GM23248 (cell line): Measurements from ENCODE around the gene KIF11. TPM values are rescaled to one million over a fixed set of nuclear protein-coding genes. Genes with fewer than 3 reads are reported as not detected.

Experiments used
- DNase-seq: peaks from one replicate; pipeline ENCODE4 v3.0.0-alpha.2; 2015
- H2AFZ ChIP-seq: fragments of 200-600 bp; sonication (generic); 2 replicates; pipeline ENCODE4 v1.6.1; 2016; ENCODE audit warnings: antibody characterized with exemption
- H3F3A ChIP-seq: fragments of 200-600 bp; sonication (generic); 2 replicates; pipeline ENCODE4 v1.6.1; 2016; ENCODE audit warnings: mild to moderate bottlenecking, antibody characterized with exemption, mixed run types; ENCODE audit not compliant: insufficient read depth
- H3K27ac ChIP-seq: fragments of 200-600 bp; sonication (generic); 2 replicates; pipeline ENCODE4 v1.5.1; 2016; ENCODE audit warnings: mild to moderate bottlenecking
- H3K27me3 ChIP-seq: fragments of 200-600 bp; sonication (generic); replicated peaks from 2 replicates; pipeline ENCODE4 v1.6.1; 2016; ENCODE audit warnings: mild to moderate bottlenecking; ENCODE audit not compliant: insufficient read depth
- H3K36me3 ChIP-seq: fragments of 200-600 bp; sonication (generic); 2 replicates; pipeline ENCODE4 v1.6.1; 2016; ENCODE audit warnings: low read depth, mild to moderate bottlenecking
- H3K4me1 ChIP-seq: fragments of 200-600 bp; sonication (generic); 2 replicates; pipeline ENCODE4 v1.6.1; 2016; ENCODE audit warnings: mild to moderate bottlenecking; ENCODE audit not compliant: insufficient read depth
- H3K4me2 ChIP-seq: fragments of 200-600 bp; sonication (generic); one replicate; pipeline ENCODE4 v1.6.1; 2016; ENCODE audit warnings: mild to moderate bottlenecking; ENCODE audit not compliant: unreplicated experiment
- H3K4me3 ChIP-seq: fragments of 200-600 bp; sonication (generic); 2 replicates; pipeline ENCODE4 v1.5.1; 2016; ENCODE audit warnings: mild to moderate bottlenecking
- H3K79me2 ChIP-seq: fragments of 200-600 bp; sonication (generic); 2 replicates; pipeline ENCODE4 v1.6.1; 2016; ENCODE audit warnings: mild to moderate bottlenecking; ENCODE audit not compliant: insufficient read depth
- H3K9ac ChIP-seq: fragments of 200-600 bp; sonication (generic); 2 replicates; pipeline ENCODE4 v1.6.1; 2016; ENCODE audit warnings: mild to moderate bottlenecking
- H3K9me2 ChIP-seq: fragments of 200-600 bp; sonication (generic); 2 replicates; pipeline ENCODE4 v1.6.1; 2016; ENCODE audit warnings: mixed run types, mild to moderate bottlenecking, moderate library complexity; ENCODE audit not compliant: insufficient read depth
- H3K9me3 ChIP-seq: fragments of 200-600 bp; sonication (generic); one replicate; pipeline ENCODE4 v1.6.1; 2017; ENCODE audit warnings: low read depth
- H4K20me1 ChIP-seq: fragments of 200-600 bp; sonication (generic); 2 replicates; pipeline ENCODE4 v1.6.0; 2016; ENCODE audit not compliant: insufficient read depth
- EZH2 ChIP-seq: fragments of 200-600 bp; sonication (generic); IDR thresholded peaks from 2 replicates; pipeline ENCODE4 v1.6.1; 2018; ENCODE audit warnings: antibody characterized with exemption, mild to moderate bottlenecking; ENCODE audit not compliant: insufficient read depth, poor library complexity, severe bottlenecking
- EZH2phosphoT487 ChIP-seq: fragments of 200-600 bp; sonication (generic); IDR thresholded peaks from 2 replicates; pipeline ENCODE4 v1.6.1; 2018; ENCODE audit warnings: antibody characterized with exemption, moderate library complexity, mild to moderate bottlenecking, low read depth; ENCODE audit not compliant: insufficient read depth
- WGBS, 2 experiments: methylation state at CpG; one replicate each; pipeline ENCODE4 v1.1.6; 2015 to 2017; ENCODE audit warnings: low lambda C conversion rate in 2 of 2, low coverage in 1 of 2; ENCODE audit errors: missing lambda C conversion rate in 2 of 2; 5-methylcytosine and 5-hydroxymethylcytosine counted together
- in situ Hi-C: fragments of 300-500 bp; cut with MboI; formaldehyde crosslinking; loops from 2 replicates; pipeline ENCODE4 v1.15.0; 2020
- polyA plus RNA-seq: library from polyadenylated mRNA; unstranded; fragments of >200 nt; fragmentation: Nextera tagmentation; extraction: Ambion mirVana; gene quantifications from 2 replicates; pipeline ENCODE4 v1.2.1, GENCODE V29; 2016
- total RNA-seq: library from RNA; depleted of rRNA; stranded (reverse); fragments of >200 nt; shearing (Covaris generic); gene quantifications from 2 replicates; pipeline ENCODE4 v1.2.3, GENCODE V29; 2014

The KIF11 gene
- total and polyA plus RNA-seq, 2 experiments from 2014 or later = 10.8 to 16.2 TPM

DNA sequence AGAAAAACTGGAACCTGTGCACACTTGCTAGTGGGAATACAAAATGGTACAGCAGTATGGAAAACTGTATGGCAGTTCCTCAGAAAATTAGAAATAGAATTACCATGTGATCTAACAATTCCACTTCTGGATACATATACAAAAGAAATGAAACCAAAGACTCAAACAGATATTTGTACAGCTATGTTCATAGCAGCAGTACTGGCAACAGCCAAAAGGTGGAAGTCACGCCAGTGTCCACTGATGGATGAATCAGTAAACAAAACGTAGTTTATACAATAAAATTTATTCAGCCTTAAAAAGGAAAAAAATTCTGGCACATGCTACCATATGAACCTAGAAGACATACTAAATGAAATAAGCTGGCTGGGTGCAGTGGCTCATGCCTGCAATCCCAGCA lies 42.0 kb upstream of the KIF11 start:
- Histone ChIP-seq H3K9me3 (peaks cover 3% of the 10 kb centered on the region), H3K4me3 (no peak overlapping the region), H3F3A (no peaks in the 10 kb centered on the region), H3K4me2 (no peak overlapping the region), H2AFZ (no peak overlapping the region), H3K36me3 (peaks cover 12% of the 10 kb centered on the region; the same call in 1 of the 2 replicates), H3K27ac (no peak overlapping the region), H3K79me2 (peaks cover 80% of the 10 kb centered on the region), H4K20me1 (0 out of 2 replicates have a peak, but pooled peaks cover 6% of the 10 kb centered on the region), H3K9ac (no peak overlapping the region), H3K9me2 (no peaks in the 10 kb centered on the region), H3K4me1 (no peaks in the 10 kb centered on the region), H3K27me3 (no peaks in the 10 kb centered on the region)
- peak; percentile 2 for DNase-seq
- WGBS, 2 experiments = 64 to 78% methylated on average over 2 of the region's 2 CpGs
- in situ Hi-C loops = no loop called here
- no peak for TF ChIP-seq EZH2
- no peak for TF ChIP-seq EZH2phosphoT487

DNA sequence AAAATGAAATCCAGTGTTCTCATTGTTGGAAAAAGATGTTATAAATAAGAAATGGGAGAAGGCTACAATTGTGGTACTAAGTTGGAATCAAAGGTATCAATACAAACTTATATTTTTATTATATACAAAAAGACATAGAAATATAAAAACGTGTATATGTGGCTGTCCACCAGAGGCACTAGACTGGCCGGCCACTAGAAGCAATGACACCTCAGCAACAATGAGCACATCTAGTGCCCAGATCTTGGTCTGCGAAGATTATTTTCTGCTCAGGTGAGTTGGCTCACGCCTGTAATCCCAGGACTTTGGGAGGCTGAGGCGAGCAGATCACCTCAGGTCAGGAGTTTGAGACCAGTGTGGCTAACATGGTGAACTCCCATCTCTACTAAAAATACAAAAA lies 40.6 kb upstream of the KIF11 start:
- H3F3A ChIP-seq = no peaks in the 10 kb centered on the region
- H3K27ac ChIP-seq = no peak overlapping the region
- no peaks in the 10 kb centered on the region for H4K20me1 ChIP-seq
- in situ Hi-C loops = no loop called here
- H2AFZ ChIP-seq = no peak overlapping the region
- H3K4me3 ChIP-seq = no peak overlapping the region
- no peak overlapping the region for H3K4me2 ChIP-seq
- H3K9ac ChIP-seq = no peak overlapping the region
- DNase-seq = no peak
- H3K9me2 ChIP-seq = no peaks in the 10 kb centered on the region
- TF ChIP-seq EZH2phosphoT487 = no peak
- TF ChIP-seq EZH2 = no peak
- no peaks in the 10 kb centered on the region for H3K4me1 ChIP-seq
- no peaks in the 10 kb centered on the region for H3K27me3 ChIP-seq
- 86 to 91% methylated on average over 5 of the region's 5 CpGs for WGBS, 2 experiments
- H3K36me3 ChIP-seq = peaks cover 12% of the 10 kb centered on the region; the same call in 1 of the 2 replicates
- peaks cover 70% of the 10 kb centered on the region for H3K79me2 ChIP-seq
- H3K9me3 ChIP-seq = peaks cover 3% of the 10 kb centered on the region

DNA sequence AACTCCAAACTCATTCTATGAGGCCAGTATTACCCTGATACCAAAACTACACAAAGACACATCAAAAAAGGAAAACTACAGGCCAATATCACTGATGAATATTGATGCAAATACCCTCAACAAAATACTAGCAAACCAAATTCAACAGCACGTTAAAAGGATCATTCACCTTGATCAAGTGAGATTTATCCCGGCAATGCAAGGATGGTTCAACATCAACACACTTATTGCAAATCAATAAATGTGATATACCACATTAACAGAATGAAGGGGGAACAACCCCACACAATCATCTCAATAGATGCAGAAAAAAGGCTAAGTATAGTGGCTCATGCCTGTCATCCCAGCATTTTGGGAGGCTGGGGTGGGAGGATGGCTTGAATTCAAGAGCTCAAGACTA lies 39.0 kb upstream of the KIF11 start:
- no peaks in the 10 kb centered on the region for H4K20me1 ChIP-seq
- no peak overlapping the region for H3K27ac ChIP-seq
- H3K9me2 ChIP-seq = no peaks in the 10 kb centered on the region
- peaks cover 19% of the 10 kb centered on the region; the same call in 1 of the 2 replicates for H3K36me3 ChIP-seq
- in situ Hi-C loops = no loop called here
- H3K9me3 ChIP-seq = peaks cover 3% of the 10 kb centered on the region
- no peaks in the 10 kb centered on the region for H3F3A ChIP-seq
- no peak overlapping the region for H2AFZ ChIP-seq
- DNase-seq = no peak
- H3K4me1 ChIP-seq = no peaks in the 10 kb centered on the region
- no peak overlapping the region for H3K4me3 ChIP-seq
- no peak overlapping the region for H3K9ac ChIP-seq
- H3K79me2 ChIP-seq = peaks cover 67% of the 10 kb centered on the region
- 95 to 97% methylated on average over 2 of the region's 2 CpGs for WGBS, 2 experiments
- H3K4me2 ChIP-seq = no peak overlapping the region
- TF ChIP-seq EZH2phosphoT487 (no peak), EZH2 (no peak)
- no peaks in the 10 kb centered on the region for H3K27me3 ChIP-seq

DNA sequence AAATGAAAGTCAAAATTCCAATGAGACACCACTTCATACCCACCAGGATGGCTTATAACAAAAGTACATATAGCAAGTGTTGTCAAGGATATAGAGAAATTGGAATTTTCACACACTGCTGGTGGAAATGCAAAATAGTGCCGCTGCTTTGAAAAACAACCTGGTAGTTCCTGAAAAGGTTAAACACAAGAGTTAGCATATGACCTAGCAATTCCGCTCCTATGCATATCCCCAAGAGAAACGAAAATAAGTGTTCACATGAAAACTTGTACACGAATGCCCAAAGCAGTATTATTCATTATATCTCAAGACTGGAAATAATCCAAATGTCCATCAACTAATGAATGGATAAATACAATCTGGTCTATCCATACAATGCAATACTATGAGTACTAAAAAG lies 33.9 kb upstream of the KIF11 start:
- Histone ChIP-seq H3K4me2 (no peak overlapping the region), H3K9me3 (peaks cover under 1% of the 10 kb centered on the region), H4K20me1 (no peaks in the 10 kb centered on the region), H3K79me2 (peaks cover 69% of the 10 kb centered on the region), H3K36me3 (peaks cover 30% of the 10 kb centered on the region), H3K9me2 (no peaks in the 10 kb centered on the region), H3K27ac (no peak overlapping the region), H3K9ac (no peak overlapping the region), H2AFZ (no peak overlapping the region), H3K27me3 (no peaks in the 10 kb centered on the region), H3F3A (no peaks in the 10 kb centered on the region), H3K4me3 (no peak overlapping the region), H3K4me1 (no peaks in the 10 kb centered on the region)
- no peak for DNase-seq
- WGBS, 2 experiments = 78 to 82% methylated on average over 4 of the region's 4 CpGs
- in situ Hi-C loops = no loop called here
- TF ChIP-seq EZH2phosphoT487 = no peak
- no peak for TF ChIP-seq EZH2

DNA sequence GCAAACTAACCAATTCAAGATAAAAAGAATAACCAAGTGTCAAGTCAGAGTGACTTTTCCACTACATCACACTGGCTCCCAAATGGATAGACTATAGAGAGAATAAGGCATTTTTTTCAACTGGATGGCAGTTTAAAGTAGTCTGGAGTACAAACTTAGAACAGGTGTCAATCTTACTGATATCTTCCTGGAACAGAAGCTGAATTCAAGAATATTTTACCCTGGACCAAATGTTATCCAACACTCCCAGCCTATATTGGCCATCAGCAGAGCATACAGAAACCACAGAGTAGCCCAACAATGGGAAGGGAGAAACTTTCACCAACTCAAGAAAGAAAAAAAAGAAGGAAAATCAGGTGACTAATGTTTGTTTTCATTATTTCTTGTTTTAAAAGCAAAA lies 30.5 kb upstream of the KIF11 start:
- peaks cover 21% of the 10 kb centered on the region for H3K36me3 ChIP-seq
- H3K79me2 ChIP-seq = peaks cover 92% of the 10 kb centered on the region
- no peak overlapping the region for H3K9ac ChIP-seq
- no peaks in the 10 kb centered on the region for H4K20me1 ChIP-seq
- TF ChIP-seq EZH2phosphoT487 = no peak
- no peak for TF ChIP-seq EZH2
- H3K27ac ChIP-seq = no peak overlapping the region
- no peaks in the 10 kb centered on the region for H3K27me3 ChIP-seq
- H3K4me2 ChIP-seq = no peak overlapping the region
- H2AFZ ChIP-seq = no peak overlapping the region
- H3K9me3 ChIP-seq = no peaks in the 10 kb centered on the region
- DNase-seq = no peak
- H3K4me1 ChIP-seq = 0 out of 2 replicates have a peak, but pooled peaks cover under 1% of the 10 kb centered on the region
- H3K9me2 ChIP-seq = no peaks in the 10 kb centered on the region
- in situ Hi-C loops = no loop called here
- H3K4me3 ChIP-seq = no peak overlapping the region
- no peaks in the 10 kb centered on the region for H3F3A ChIP-seq
